Stimulated activated memory B cell treated with anti-CD40 and anti-IgM and Interleukin-4, amounts not matched to agents 10 μg/mL and 1 μg/mL and 100 μg/mL, for 72 hours (primary cell): Measurements from ENCODE around the gene RASGRP3.

Experiments used
- ATAC-seq: fragments of 150-1000 bp; cut with Tn5 transposase; 2 replicates; pipeline ENCODE4 v1.10.0; 2021
- H3K27ac Mint-ChIP-seq: one replicate; pipeline ENCODE4 v1.8.0; 2022; ENCODE audit warnings: mild to moderate bottlenecking, mixed read lengths
- H3K27me3 Mint-ChIP-seq: one replicate; pipeline ENCODE4 v1.8.0; 2022; ENCODE audit warnings: mixed read lengths
- H3K36me3 Mint-ChIP-seq: one replicate; pipeline ENCODE4 v1.8.0; 2022; ENCODE audit warnings: mixed read lengths
- H3K4me1 Mint-ChIP-seq: one replicate; pipeline ENCODE4 v1.8.0; 2022; ENCODE audit warnings: mixed read lengths
- H3K4me3 Mint-ChIP-seq: one replicate; pipeline ENCODE4 v1.8.0; 2022; ENCODE audit warnings: mild to moderate bottlenecking, moderate library complexity, mixed read lengths
- H3K9me3 Mint-ChIP-seq: one replicate; pipeline ENCODE4 v1.8.0; 2022; ENCODE audit warnings: mixed read lengths

The RASGRP3 gene

DNA sequence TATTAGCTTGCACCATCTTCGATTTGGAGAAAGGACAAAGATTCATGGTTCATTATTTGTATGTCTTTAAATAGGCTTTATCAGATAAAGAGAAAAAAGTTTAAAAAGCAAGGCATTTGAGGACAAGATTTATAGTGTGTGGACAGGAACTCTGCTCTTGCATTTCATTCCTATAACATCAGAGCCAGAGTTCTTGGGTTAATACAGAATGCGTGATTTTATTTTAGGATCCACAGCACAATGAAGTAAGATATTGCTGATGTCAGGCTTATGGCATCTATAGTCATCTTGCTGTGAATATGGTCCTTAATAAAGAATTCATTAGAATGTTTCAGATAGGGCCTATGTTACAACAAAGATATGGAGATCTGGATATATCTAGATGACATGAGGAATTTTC, 19.7 kb downstream of the RASGRP3 start:
- no peak for ATAC-seq
- H3K27me3 Mint-ChIP-seq, result no peaks in the 10 kb centered on the region
- H3K27ac Mint-ChIP-seq, result peak overlapping the region; percentile 84
- peaks cover 3% of the 10 kb centered on the region for H3K9me3 Mint-ChIP-seq
- peak overlapping the region; percentile 60 for H3K4me3 Mint-ChIP-seq
- H3K36me3 Mint-ChIP-seq, result peaks cover 27% of the 10 kb centered on the region
- peaks cover 86% of the 10 kb centered on the region for H3K4me1 Mint-ChIP-seq

- no peak for ATAC-seq
- H3K4me1 Mint-ChIP-seq, result peaks cover 88% of the 10 kb centered on the region
- peak overlapping the region; percentile 84 for H3K27ac Mint-ChIP-seq
- peaks cover 28% of the 10 kb centered on the region for H3K36me3 Mint-ChIP-seq
- peak overlapping the region; percentile 60 for H3K4me3 Mint-ChIP-seq
- H3K27me3 Mint-ChIP-seq, result no peaks in the 10 kb centered on the region
- peaks cover 3% of the 10 kb centered on the region for H3K9me3 Mint-ChIP-seq
Observed at GRCh38 chr2:33496726-33497125, 20.3 kb downstream of the RASGRP3 start.

- H3K4me3 Mint-ChIP-seq, result peak overlapping the region; percentile 52
Observed at GRCh38 chr2:33497221-33497650, 20.8 kb downstream of the RASGRP3 start.

DNA sequence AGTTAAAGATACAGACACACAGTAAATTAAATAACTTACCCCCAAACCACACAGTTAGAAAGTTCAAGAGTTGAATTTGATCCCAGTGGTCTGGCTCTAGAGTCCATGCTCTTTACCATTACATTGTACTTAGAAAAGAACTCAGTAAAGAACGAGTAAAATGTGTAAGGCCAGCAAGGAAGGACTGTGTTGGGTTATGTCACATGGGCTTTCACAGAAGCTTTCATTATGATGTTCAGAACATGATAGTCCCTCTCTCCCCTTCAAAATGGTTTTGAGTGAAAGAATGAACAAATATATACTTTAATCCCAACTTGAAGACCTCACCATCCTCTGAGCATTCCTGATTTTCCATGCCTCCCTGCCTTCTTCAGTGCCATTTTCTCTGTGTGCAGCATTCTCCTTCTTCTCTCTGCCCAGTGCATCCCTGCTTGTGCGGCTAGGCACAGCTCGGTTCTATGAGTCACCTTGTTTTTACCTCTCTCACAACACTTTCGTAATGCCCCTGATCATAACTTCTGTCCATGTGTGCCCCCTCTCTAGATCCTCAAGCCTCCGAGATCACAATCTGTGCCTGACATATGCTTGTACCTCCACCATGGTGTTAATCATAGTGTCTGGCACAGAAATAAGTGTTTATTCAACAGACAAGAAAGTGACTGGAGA, 22.0 kb downstream of the RASGRP3 start:
- Mint-ChIP-seq H3K4me1 (peaks cover 88% of the 10 kb centered on the region), H3K4me3 (peak overlapping the region; percentile 69), H3K9me3 (peaks cover 3% of the 10 kb centered on the region), H3K36me3 (peaks cover 28% of the 10 kb centered on the region), H3K27me3 (no peaks in the 10 kb centered on the region), H3K27ac (peak overlapping the region; percentile 84)
- peak; percentile 69 for ATAC-seq

More at GRCh38 chr2:33497221-33497650, 20.8 kb downstream of the RASGRP3 start:
- Mint-ChIP-seq H3K36me3 (peaks cover 30% of the 10 kb centered on the region), H3K9me3 (peaks cover 3% of the 10 kb centered on the region), H3K27ac (peak overlapping the region; percentile 84), H3K27me3 (no peaks in the 10 kb centered on the region), H3K4me1 (peaks cover 88% of the 10 kb centered on the region)
- peak; percentile 75 for ATAC-seq

DNA sequence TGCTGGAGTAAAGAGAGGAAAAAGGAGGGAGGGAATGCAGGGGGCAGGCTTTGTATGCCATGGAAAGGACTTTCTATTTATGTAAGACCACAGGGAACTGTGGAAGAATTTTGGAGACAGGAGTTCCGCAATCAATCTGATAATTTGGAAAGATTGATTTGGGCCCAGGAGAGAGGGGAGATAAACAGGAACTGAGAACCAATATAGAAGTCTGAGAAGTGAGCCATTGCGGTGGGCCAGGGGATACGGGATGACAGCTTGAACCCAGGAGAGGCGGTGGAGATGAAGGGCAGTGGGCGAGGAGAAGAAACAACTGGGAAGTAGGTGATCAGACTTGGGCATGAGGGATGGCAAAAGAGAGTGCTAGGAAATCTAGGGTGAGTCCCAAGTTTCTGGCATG, 23.7 kb downstream of the RASGRP3 start:
- H3K9me3 Mint-ChIP-seq, result peaks cover 3% of the 10 kb centered on the region
- ATAC-seq, result no peak
- peaks cover 40% of the 10 kb centered on the region for H3K36me3 Mint-ChIP-seq
- H3K27me3 Mint-ChIP-seq, result no peaks in the 10 kb centered on the region
- peaks cover 86% of the 10 kb centered on the region for H3K4me1 Mint-ChIP-seq
- H3K27ac Mint-ChIP-seq, result peak overlapping the region; percentile 84
- no peak overlapping the region for H3K4me3 Mint-ChIP-seq

DNA sequence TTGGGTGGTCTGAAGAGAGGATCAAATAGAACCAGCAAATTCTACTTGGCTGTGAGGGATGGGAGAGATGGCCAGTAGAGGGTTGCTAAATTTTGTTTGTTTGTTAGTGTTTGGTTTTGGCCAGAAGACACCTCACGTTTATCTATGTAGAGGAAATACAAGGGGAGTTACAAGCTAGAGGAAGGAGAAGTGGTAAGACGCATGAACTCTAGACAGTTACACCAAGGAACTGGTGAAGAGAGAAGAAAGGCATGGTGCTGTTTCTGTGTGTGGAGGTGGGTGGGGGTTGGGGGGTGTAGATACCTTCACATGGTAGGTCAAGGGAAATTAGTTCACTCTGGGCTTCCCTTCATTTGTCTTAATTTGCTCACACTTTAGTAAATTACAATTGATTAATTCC, 25.6 kb downstream of the RASGRP3 start:
- Mint-ChIP-seq H3K36me3 (peaks cover 47% of the 10 kb centered on the region), H3K27ac (peak overlapping the region; percentile 82), H3K9me3 (peaks cover 3% of the 10 kb centered on the region), H3K4me3 (peak overlapping the region; percentile 28), H3K27me3 (no peaks in the 10 kb centered on the region), H3K4me1 (peaks cover 76% of the 10 kb centered on the region)
- peak; percentile 68 for ATAC-seq

DNA sequence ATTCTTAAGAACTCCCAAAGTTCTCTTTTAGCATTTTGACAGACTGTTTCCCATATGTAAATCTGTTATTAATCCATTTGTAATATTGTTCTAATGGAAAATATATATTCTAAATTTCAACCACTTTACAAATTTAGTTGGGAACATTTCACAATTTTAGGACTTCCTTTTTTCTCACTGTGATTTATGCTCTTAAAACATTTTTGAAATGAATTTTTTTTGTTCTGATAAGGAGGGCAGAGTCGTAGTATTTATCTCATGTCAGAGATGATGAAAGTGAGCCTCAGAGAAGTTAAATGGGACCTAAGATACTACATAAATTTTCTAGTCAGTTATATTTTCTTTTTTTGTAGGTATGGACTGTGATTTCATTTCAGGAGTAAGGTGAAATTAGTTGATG, 26.6 kb downstream of the RASGRP3 start:
- peaks cover 81% of the 10 kb centered on the region for H3K4me1 Mint-ChIP-seq
- no peak for ATAC-seq
- peak overlapping the region; percentile 82 for H3K27ac Mint-ChIP-seq
- H3K27me3 Mint-ChIP-seq, result no peaks in the 10 kb centered on the region
- H3K36me3 Mint-ChIP-seq, result peaks cover 57% of the 10 kb centered on the region
- no peak overlapping the region for H3K4me3 Mint-ChIP-seq
- peaks cover 3% of the 10 kb centered on the region for H3K9me3 Mint-ChIP-seq

- Mint-ChIP-seq H3K36me3 (peaks cover 58% of the 10 kb centered on the region), H3K9me3 (no peaks in the 10 kb centered on the region), H3K4me3 (no peak overlapping the region), H3K4me1 (peaks cover 82% of the 10 kb centered on the region), H3K27me3 (no peaks in the 10 kb centered on the region), H3K27ac (no peak overlapping the region)
- ATAC-seq, result no peak
Observed at GRCh38 chr2:33505966-33506365, 29.5 kb downstream of the RASGRP3 start.

DNA sequence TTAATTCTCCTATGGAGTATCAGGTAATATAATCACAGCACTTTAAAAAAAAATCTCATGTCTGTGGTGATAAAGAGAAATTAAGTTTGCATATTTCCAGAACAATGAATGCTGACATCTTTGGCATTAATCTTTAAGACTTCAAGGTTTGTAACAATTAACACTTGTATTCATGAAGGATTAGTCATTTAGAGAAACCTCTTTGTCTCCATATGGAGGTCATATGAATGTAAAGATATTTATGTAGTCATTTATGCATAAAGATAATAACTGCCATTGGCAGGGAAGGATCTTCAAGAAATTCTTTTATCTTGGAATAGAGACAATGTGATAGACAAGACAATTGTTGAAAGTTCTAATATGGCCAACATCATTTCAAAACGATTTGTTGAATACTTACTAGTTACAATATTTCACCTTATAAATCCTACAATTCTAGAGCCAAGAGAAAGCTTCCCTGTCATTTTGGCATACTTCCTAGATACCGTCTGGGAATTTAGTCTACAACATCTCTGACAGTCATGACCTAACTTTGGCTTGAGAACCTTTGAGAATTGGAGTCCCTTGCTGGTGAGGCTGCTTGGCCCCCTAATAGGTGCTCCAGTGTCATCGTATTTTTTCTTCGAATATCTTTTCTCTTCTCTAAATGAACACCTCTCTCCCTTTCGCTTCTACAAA, 33.6 kb downstream of the RASGRP3 start:
- H3K9me3 Mint-ChIP-seq, result no peaks in the 10 kb centered on the region
- H3K4me1 Mint-ChIP-seq, result peaks cover 47% of the 10 kb centered on the region
- no peak overlapping the region for H3K4me3 Mint-ChIP-seq
- no peak for ATAC-seq
- peaks cover 47% of the 10 kb centered on the region for H3K36me3 Mint-ChIP-seq
- peak overlapping the region; percentile 55 for H3K27ac Mint-ChIP-seq
- H3K27me3 Mint-ChIP-seq, result no peaks in the 10 kb centered on the region

DNA sequence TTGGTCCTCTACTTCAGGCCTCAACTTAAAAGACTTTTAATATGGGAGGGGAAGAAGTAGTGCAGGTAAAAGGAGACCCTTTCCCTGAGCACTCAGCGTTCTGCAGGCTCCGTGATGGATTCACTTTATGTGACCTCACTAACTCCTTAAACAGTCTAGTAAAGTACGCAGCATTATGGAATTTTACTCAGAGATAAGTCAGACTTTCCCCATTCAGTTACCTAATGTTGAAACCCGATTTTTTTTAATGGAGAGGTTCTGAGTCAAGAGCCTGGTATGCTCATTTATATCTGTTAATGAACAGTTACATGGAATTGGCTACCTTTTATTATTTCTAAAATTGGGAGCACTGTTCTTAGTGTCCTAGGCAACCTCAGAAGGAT, 34.1 kb downstream of the RASGRP3 start:
- Mint-ChIP-seq H3K4me1 (peaks cover 46% of the 10 kb centered on the region), H3K36me3 (peaks cover 51% of the 10 kb centered on the region), H3K27me3 (no peaks in the 10 kb centered on the region), H3K4me3 (no peak overlapping the region), H3K27ac (peak overlapping the region; percentile 55), H3K9me3 (no peaks in the 10 kb centered on the region)
- ATAC-seq, result no peak

GRCh38 chr2:33511141-33511540, 34.7 kb downstream of the RASGRP3 start:
- H3K4me1 Mint-ChIP-seq, result peaks cover 46% of the 10 kb centered on the region
- no peak for ATAC-seq
- peak overlapping the region; percentile 55 for H3K27ac Mint-ChIP-seq
- peaks cover 52% of the 10 kb centered on the region for H3K36me3 Mint-ChIP-seq
- H3K27me3 Mint-ChIP-seq, result no peaks in the 10 kb centered on the region
- no peaks in the 10 kb centered on the region for H3K9me3 Mint-ChIP-seq
- no peak overlapping the region for H3K4me3 Mint-ChIP-seq

DNA sequence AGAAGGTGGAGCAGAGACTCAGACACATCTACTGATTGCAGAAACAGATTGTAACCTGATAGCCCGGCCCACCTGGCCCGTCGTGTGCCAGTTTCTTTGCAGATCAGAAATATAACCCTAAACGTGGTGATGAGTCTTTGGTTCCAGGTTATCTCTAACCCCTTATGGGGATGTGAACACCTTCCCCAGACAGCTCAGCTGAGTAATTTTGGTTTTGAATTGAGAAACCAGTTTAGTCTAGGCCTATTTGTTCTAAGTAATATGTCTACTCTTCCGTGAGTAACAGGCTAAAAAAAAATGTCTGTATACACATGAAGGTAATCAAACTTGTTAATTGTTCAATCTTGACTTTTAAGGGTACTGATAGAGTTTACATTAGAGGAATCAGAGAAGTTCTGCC, 35.7 kb downstream of the RASGRP3 start:
- ATAC-seq, result no peak
- Mint-ChIP-seq H3K27me3 (no peaks in the 10 kb centered on the region), H3K27ac (peak overlapping the region; percentile 42), H3K4me1 (peaks cover 39% of the 10 kb centered on the region), H3K9me3 (no peaks in the 10 kb centered on the region), H3K4me3 (no peak overlapping the region), H3K36me3 (peaks cover 56% of the 10 kb centered on the region)

- peaks cover 26% of the 10 kb centered on the region for H3K4me1 Mint-ChIP-seq
- no peaks in the 10 kb centered on the region for H3K27me3 Mint-ChIP-seq
- H3K36me3 Mint-ChIP-seq, result peaks cover 47% of the 10 kb centered on the region
- no peak for ATAC-seq
- no peaks in the 10 kb centered on the region for H3K9me3 Mint-ChIP-seq
- H3K27ac Mint-ChIP-seq, result no peak overlapping the region
- H3K4me3 Mint-ChIP-seq, result no peak overlapping the region
Observed at GRCh38 chr2:33513480-33513879, 37.0 kb downstream of the RASGRP3 start.

- Mint-ChIP-seq H3K4me3 (no peak overlapping the region), H3K9me3 (no peaks in the 10 kb centered on the region), H3K36me3 (peaks cover 57% of the 10 kb centered on the region), H3K27me3 (no peaks in the 10 kb centered on the region), H3K27ac (no peak overlapping the region), H3K4me1 (no peaks in the 10 kb centered on the region)
- ATAC-seq, result no peak
Observed at GRCh38 chr2:33516456-33516995, 40.1 kb downstream of the RASGRP3 start.

GRCh38 chr2:33518200-33518599, 41.8 kb downstream of the RASGRP3 start:
- no peaks in the 10 kb centered on the region for H3K9me3 Mint-ChIP-seq
- ATAC-seq, result no peak

GRCh38 chr2:33518929-33519328, 42.5 kb downstream of the RASGRP3 start:
- H3K9me3 Mint-ChIP-seq, result no peaks in the 10 kb centered on the region
- ATAC-seq, result no peak

More at GRCh38 chr2:33518200-33518599, 41.8 kb downstream of the RASGRP3 start:
- Mint-ChIP-seq H3K27ac (no peak overlapping the region), H3K4me3 (no peak overlapping the region), H3K27me3 (no peaks in the 10 kb centered on the region), H3K4me1 (no peaks in the 10 kb centered on the region), H3K36me3 (peaks cover 67% of the 10 kb centered on the region)

More at GRCh38 chr2:33518929-33519328, 42.5 kb downstream of the RASGRP3 start:
- Mint-ChIP-seq H3K4me3 (no peak overlapping the region), H3K27me3 (no peaks in the 10 kb centered on the region), H3K36me3 (peaks cover 74% of the 10 kb centered on the region), H3K27ac (no peak overlapping the region), H3K4me1 (no peaks in the 10 kb centered on the region)
